NCI-H1694 (cell line): ENCODE measurements around the gene NNMT.

ENCODE experiments used
- DNase-seq: peaks from one replicate; lab custom pipeline; 2025; lab: John Stamatoyannopoulos, UW

The NNMT gene

GRCh38 chr11:114348200-114349191 lies 52.3 kb downstream of the NNMT start:
- DNase-seq = peak; percentile 14

- no peak for DNase-seq
These were observed 53.8 kb downstream of the NNMT start for GRCh38 chr11:114350022-114350421.

- DNase-seq = no peak
These were observed 57.2 kb downstream of the NNMT start for GRCh38 chr11:114353443-114353842.

GRCh38 chr11:114354076-114354475 lies 57.9 kb downstream of the NNMT start:
- DNase-seq = no peak

DNA sequence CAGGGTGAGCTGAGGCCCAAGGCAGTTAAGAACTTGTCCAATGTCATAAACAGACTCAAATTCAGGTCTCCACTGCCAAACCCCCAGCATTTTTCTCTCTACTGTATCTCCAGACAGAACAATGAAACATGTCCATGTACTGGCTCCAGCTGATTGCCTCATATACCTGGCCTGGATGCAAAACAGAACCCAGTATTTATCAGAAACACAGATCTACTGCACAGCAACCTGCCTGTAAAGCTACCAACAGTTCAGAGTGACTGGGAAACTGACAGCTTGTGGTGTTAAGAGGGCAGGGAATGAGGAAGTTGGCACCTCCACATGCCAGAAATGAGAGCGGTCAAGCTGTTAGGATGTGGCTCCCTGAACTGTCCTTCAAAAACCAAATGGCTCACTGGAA lies 62.5 kb downstream of the NNMT start:
- no peak for DNase-seq

DNA sequence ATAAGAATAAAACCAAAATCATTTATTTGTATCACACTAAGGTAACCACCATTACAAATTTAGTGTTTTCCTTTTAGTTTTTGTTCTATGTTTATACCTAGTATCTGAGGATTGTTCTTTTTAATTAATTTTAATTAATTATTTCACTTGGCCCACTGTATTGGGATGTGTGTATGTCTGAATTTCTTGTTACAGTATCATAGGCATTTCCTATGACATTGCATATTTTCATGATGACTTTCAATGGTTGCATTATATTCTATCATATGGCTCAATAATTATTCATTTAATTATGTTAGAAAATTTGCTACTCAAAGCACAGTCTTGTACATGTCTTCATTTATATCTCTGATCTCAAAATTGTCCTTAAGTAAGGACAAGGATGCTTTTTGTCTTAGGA lies 63.1 kb downstream of the NNMT start:
- no peak for DNase-seq

- no peak for DNase-seq
These were observed 66.1 kb downstream of the NNMT start for GRCh38 chr11:114362326-114362725.

DNA sequence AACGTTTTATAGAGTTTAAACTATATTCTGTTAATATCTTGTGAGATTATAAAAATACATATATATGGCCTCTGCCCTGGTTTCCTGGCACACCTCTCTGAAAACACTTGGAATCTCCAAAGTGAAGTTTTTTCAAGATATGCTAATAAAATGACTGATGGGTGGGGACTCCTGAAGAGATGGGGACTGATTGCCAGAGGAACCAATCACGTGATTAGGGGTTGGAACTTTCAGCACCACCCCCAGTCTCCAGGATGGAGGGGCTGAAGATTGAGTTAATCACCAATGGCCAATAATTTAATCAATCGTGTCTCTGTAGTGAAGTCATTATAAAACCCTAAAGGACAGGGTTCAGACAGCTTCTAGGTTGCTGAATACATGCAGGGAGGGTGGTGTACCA lies 66.8 kb downstream of the NNMT start:
- no peak for DNase-seq
